ENCODE measurements around the gene RGP1.

RGP1 gene

GRCh38 chr9:35755071-35755470 lies 6.0 kb downstream of the RGP1 start:
- Histone ChIP-seq H3K27me3 (replicated peaks in 2 of 5; ENCODE audit: control insufficient read depth in 4 of 5, insufficient read depth in 5 of 5, low read length in 4 of 5) (no peaks in the 10 kb centered on the region), H3K9me3 (ENCODE audit: control extremely low read depth in 1 of 5, control insufficient read depth in 4 of 5, insufficient read depth in 2 of 5, low read depth in 1 of 5, low read length in 4 of 5) (no peaks in the 10 kb centered on the region), H3K27ac (ENCODE audit: insufficient read depth in 1 of 2, low read depth in 1 of 2, low read length in 2 of 2, poor library complexity in 1 of 2, severe bottlenecking in 2 of 2) (peak overlapping the region in 1 of 2 experiments; percentile 45), H3K4me3 (ENCODE audit: control insufficient read depth in 1 of 7, extremely low read depth in 1 of 7, insufficient read depth in 4 of 7, low read depth in 2 of 7, low read length in 6 of 7) (no peak overlapping the region), H3K36me3 (ENCODE audit: control insufficient read depth in 4 of 4, insufficient read depth in 4 of 4, low read length in 3 of 4) (peaks cover 2 to 43% (median 27%) of the 10 kb centered on the region in 4 experiments), H3K4me1 (ENCODE audit: control extremely low read depth in 1 of 4, control insufficient read depth in 4 of 4, insufficient read depth in 4 of 4, low read length in 3 of 4) (peaks cover 19 to 54% (median 38%) of the 10 kb centered on the region in 4 experiments)
- ChIA-PET POLR2A (interaction anchor here (0.8 kb wide), 1 partner anchor 135 kb away, joined by 3 read pairs; no protein-coding TSS in a partner anchor), CTCF (interaction anchor here (0.8 to 6.4 kb wide), 16 partner anchors 10 to 124 kb away, joined by 3 to 41 read pairs (median 6); no protein-coding TSS in a partner anchor)
- 88% methylated on average over 4 of the region's 4 CpGs for WGBS (ENCODE audit: insufficient coverage)
- DNase-seq: no peak

GRCh38 chr9:35756275-35757225 lies 7.5 kb downstream of the RGP1 start:
- peak overlapping the region; percentile 92 to 97 for H3K27ac ChIP-seq (ENCODE audit: insufficient read depth in 1 of 2, low read depth in 1 of 2, low read length in 2 of 2, poor library complexity in 1 of 2, severe bottlenecking in 2 of 2)
- H3K36me3 ChIP-seq (ENCODE audit: control insufficient read depth in 4 of 4, insufficient read depth in 4 of 4, low read length in 3 of 4): peaks cover 2 to 37% (median 20%) of the 10 kb centered on the region in 4 experiments
- H3K27me3 ChIP-seq (replicated peaks in 2 of 5; ENCODE audit: control insufficient read depth in 4 of 5, insufficient read depth in 5 of 5, low read length in 4 of 5): no peaks in the 10 kb centered on the region
- ChIA-PET POLR2A (interaction anchor here (0.8 to 1.5 kb wide), 2 partner anchors 25 to 88 kb away, joined by 3 to 5 read pairs; partner anchors contain the start of genes CREB3 and TLN1), CTCF (interaction anchor here (0.7 to 6.4 kb wide), 20 partner anchors 9 to 70 kb away, joined by 3 to 41 read pairs (median 5); partner anchors contain the start of genes CREB3 and TLN1)
- no peaks in the 10 kb centered on the region for H3K9me3 ChIP-seq (ENCODE audit: control extremely low read depth in 1 of 5, control insufficient read depth in 4 of 5, insufficient read depth in 2 of 5, low read depth in 1 of 5, low read length in 4 of 5)
- H3K4me3 ChIP-seq (ENCODE audit: control insufficient read depth in 1 of 7, extremely low read depth in 1 of 7, insufficient read depth in 4 of 7, low read depth in 2 of 7, low read length in 6 of 7): peak overlapping the region; percentile 71 to 93 (median 79)
- peak; percentile 81 to 88 (median 86) for DNase-seq
- WGBS (ENCODE audit: insufficient coverage): 5% methylated on average over 40 of the region's 48 CpGs
- peaks cover 29 to 65% (median 47%) of the 10 kb centered on the region in 4 experiments for H3K4me1 ChIP-seq (ENCODE audit: control extremely low read depth in 1 of 4, control insufficient read depth in 4 of 4, insufficient read depth in 4 of 4, low read length in 3 of 4)

DNA sequence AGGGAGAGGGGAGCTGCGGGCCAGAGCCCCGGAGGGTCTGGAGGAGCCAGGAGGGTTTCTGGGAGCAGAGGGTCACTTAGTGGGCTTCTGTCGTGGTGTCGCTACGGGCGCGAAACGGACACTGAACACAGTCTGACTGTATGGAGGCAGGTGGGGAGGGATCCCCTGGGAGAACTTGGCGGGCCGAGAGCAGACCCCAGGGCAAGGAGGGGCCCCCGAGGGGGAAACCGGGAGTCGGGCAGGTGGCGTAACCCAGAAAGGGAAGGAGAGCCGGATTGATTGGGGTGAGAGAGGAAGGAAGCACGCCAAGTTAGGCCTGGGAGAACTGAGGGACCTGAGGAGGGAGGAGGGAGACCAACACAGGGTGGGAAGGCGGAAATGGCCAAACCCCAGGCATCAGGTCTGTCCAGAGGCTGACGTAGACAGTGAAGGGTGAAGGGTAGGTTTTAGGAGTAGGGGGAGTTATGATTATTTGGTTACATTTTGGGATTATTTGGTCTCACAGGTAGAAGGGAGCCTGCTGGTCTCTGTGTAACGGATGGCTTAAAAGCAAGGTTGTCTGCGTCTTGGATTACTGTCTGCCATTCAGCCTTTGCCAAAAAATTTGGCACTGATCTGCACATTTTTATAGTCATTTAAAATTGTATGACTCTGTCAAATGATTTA lies 8.3 kb downstream of the RGP1 start:
- Histone ChIP-seq H3K9me3 (ENCODE audit: control extremely low read depth in 1 of 5, control insufficient read depth in 4 of 5, insufficient read depth in 2 of 5, low read depth in 1 of 5, low read length in 4 of 5) (no peaks in the 10 kb centered on the region), H3K4me1 (ENCODE audit: control extremely low read depth in 1 of 4, control insufficient read depth in 4 of 4, insufficient read depth in 4 of 4, low read length in 3 of 4) (peaks cover 29 to 72% (median 47%) of the 10 kb centered on the region in 4 experiments)
- WGBS (ENCODE audit: insufficient coverage): 1% methylated on average over 18 of the region's 20 CpGs

DNA sequence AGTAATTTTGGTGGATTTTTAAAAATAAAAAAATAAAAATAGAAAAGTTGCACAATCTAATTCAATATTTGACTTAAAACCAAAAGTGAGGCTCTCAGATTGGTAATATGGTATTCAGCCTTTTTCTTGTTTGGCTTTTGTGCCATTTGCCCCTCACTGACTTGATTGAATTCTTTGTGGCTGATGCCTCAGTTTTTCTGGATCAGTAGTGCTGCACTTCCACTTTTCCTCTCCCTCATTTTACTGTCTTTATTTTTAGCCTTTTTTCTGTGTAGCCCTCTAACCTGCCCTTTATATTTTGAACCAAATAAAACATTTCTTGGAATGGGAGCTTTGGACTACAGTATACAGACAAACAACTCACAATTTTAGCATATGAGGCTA lies 8.8 kb downstream of the RGP1 start:
- peaks cover 29 to 77% (median 47%) of the 10 kb centered on the region in 4 experiments for H3K4me1 ChIP-seq (ENCODE audit: control extremely low read depth in 1 of 4, control insufficient read depth in 4 of 4, insufficient read depth in 4 of 4, low read length in 3 of 4)
- H3K27ac ChIP-seq (ENCODE audit: insufficient read depth in 1 of 2, low read depth in 1 of 2, low read length in 2 of 2, poor library complexity in 1 of 2, severe bottlenecking in 2 of 2): peak overlapping the region; percentile 92 to 97
- CTCF ChIA-PET: interaction anchor here (0.9 to 3.6 kb wide), 7 partner anchors 9 to 148 kb away, joined by 3 to 12 read pairs (median 4); partner anchors contain the start of genes GBA2, HRCT1 and RGP1
- POLR2A ChIA-PET: interaction anchor here (0.6 to 1.0 kb wide), 2 partner anchors 9 to 13 kb away, joined by 3 to 4 read pairs; no protein-coding TSS in a partner anchor
- DNase-seq: peak in 1 of 3 donors; percentile 36
- no peaks in the 10 kb centered on the region for H3K9me3 ChIP-seq (ENCODE audit: control extremely low read depth in 1 of 5, control insufficient read depth in 4 of 5, insufficient read depth in 2 of 5, low read depth in 1 of 5, low read length in 4 of 5)
- H3K4me3 ChIP-seq (ENCODE audit: control insufficient read depth in 1 of 7, extremely low read depth in 1 of 7, insufficient read depth in 4 of 7, low read depth in 2 of 7, low read length in 6 of 7): peak overlapping the region in 5 of 7 experiments; percentile 75 to 93 (median 83)
- peaks cover 2 to 23% (median 11%) of the 10 kb centered on the region in 4 experiments for H3K36me3 ChIP-seq (ENCODE audit: control insufficient read depth in 4 of 4, insufficient read depth in 4 of 4, low read length in 3 of 4)
- no peaks in the 10 kb centered on the region for H3K27me3 ChIP-seq (replicated peaks in 2 of 5; ENCODE audit: control insufficient read depth in 4 of 5, insufficient read depth in 5 of 5, low read length in 4 of 5)

More for the DNA sequence above, 8.3 kb downstream of the RGP1 start:
- peaks cover 2 to 28% (median 15%) of the 10 kb centered on the region in 4 experiments for H3K36me3 ChIP-seq (ENCODE audit: control insufficient read depth in 4 of 4, insufficient read depth in 4 of 4, low read length in 3 of 4)
- H3K27me3 ChIP-seq (replicated peaks in 2 of 5; ENCODE audit: control insufficient read depth in 4 of 5, insufficient read depth in 5 of 5, low read length in 4 of 5): no peaks in the 10 kb centered on the region
- ChIA-PET POLR2A (interaction anchor here (0.6 to 1.5 kb wide), 3 partner anchors 13 to 88 kb away, joined by 3 to 5 read pairs (median 4); partner anchors contain the start of genes CREB3 and TLN1), CTCF (interaction anchor here (0.7 to 6.4 kb wide), 18 partner anchors 9 to 148 kb away, joined by 3 to 41 read pairs (median 5); partner anchors contain the start of genes GBA2, HRCT1 and RGP1)
- DNase-seq: peak in 2 of 3 donors; percentile 29 to 43
- H3K4me3 ChIP-seq (ENCODE audit: control insufficient read depth in 1 of 7, extremely low read depth in 1 of 7, insufficient read depth in 4 of 7, low read depth in 2 of 7, low read length in 6 of 7): peak overlapping the region; percentile 71 to 93 (median 79)
- peak overlapping the region; percentile 92 to 97 for H3K27ac ChIP-seq (ENCODE audit: insufficient read depth in 1 of 2, low read depth in 1 of 2, low read length in 2 of 2, poor library complexity in 1 of 2, severe bottlenecking in 2 of 2)

DNA sequence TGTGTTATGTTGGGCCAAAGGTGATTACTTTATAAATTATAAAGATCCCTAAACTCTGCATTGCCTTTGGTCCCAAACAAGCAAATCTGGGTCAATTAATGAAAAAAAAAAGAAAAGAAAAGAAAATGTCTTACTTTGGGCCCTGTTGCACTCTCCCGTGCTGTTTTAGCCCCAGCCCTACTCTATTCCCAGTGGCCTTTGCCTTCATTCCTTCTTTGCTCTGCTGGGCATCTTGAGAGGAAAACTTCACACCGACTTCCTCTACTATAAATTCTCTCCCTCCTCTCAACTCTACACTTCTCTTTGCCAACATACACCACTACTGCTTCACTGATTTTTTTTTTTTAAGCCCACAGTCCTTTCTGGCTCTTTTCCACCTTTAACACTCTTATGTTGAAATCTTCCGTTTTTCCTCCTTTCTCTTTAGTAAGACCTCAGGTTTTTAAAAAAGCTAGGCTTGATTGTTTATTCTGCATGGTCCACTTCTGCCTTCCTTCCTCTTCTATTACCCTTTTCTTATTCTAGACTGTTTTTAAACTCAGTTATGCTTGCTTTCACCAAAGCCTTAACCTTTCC lies 9.5 kb downstream of the RGP1 start:
- Histone ChIP-seq H3K9me3 (ENCODE audit: control extremely low read depth in 1 of 5, control insufficient read depth in 4 of 5, insufficient read depth in 2 of 5, low read depth in 1 of 5, low read length in 4 of 5) (no peaks in the 10 kb centered on the region), H3K27ac (ENCODE audit: insufficient read depth in 1 of 2, low read depth in 1 of 2, low read length in 2 of 2, poor library complexity in 1 of 2, severe bottlenecking in 2 of 2) (peak overlapping the region; percentile 92 to 97), H3K36me3 (ENCODE audit: control insufficient read depth in 4 of 4, insufficient read depth in 4 of 4, low read length in 3 of 4) (peaks cover under 1 to 16% (median 7%) of the 10 kb centered on the region in 4 experiments), H3K27me3 (replicated peaks in 2 of 5; ENCODE audit: control insufficient read depth in 4 of 5, insufficient read depth in 5 of 5, low read length in 4 of 5) (no peaks in the 10 kb centered on the region), H3K4me1 (ENCODE audit: control extremely low read depth in 1 of 4, control insufficient read depth in 4 of 4, insufficient read depth in 4 of 4, low read length in 3 of 4) (peaks cover 29 to 80% (median 47%) of the 10 kb centered on the region in 4 experiments), H3K4me3 (ENCODE audit: control insufficient read depth in 1 of 7, extremely low read depth in 1 of 7, insufficient read depth in 4 of 7, low read depth in 2 of 7, low read length in 6 of 7) (peak overlapping the region in 5 of 7 experiments; percentile 23 to 93 (median 29))
- CTCF ChIA-PET: interaction anchor here (0.7 to 3.6 kb wide), 12 partner anchors 10 to 147 kb away, joined by 3 to 12 read pairs (median 4); partner anchors contain the start of genes GBA2, HRCT1 and RGP1
- DNase-seq: peak in 2 of 3 donors; percentile 35 to 44
- 0% methylated on average over 3 of the region's 3 CpGs for WGBS (ENCODE audit: insufficient coverage)
- POLR2A ChIA-PET: interaction anchor here (1.0 kb wide), 1 partner anchor 10 kb away, joined by 3 read pairs; no protein-coding TSS in a partner anchor

GRCh38 chr9:35759795-35760194 lies 10.7 kb downstream of the RGP1 start:
- Histone ChIP-seq H3K27me3 (replicated peaks in 2 of 5; ENCODE audit: control insufficient read depth in 4 of 5, insufficient read depth in 5 of 5, low read length in 4 of 5) (no peaks in the 10 kb centered on the region), H3K27ac (ENCODE audit: insufficient read depth in 1 of 2, low read depth in 1 of 2, low read length in 2 of 2, poor library complexity in 1 of 2, severe bottlenecking in 2 of 2) (no peak overlapping the region), H3K36me3 (ENCODE audit: control insufficient read depth in 4 of 4, insufficient read depth in 4 of 4, low read length in 3 of 4) (peaks cover 0 to 4% (median under 1%) of the 10 kb centered on the region in 4 experiments), H3K4me1 (ENCODE audit: control extremely low read depth in 1 of 4, control insufficient read depth in 4 of 4, insufficient read depth in 4 of 4, low read length in 3 of 4) (peaks cover 29 to 79% (median 47%) of the 10 kb centered on the region in 4 experiments), H3K4me3 (ENCODE audit: control insufficient read depth in 1 of 7, extremely low read depth in 1 of 7, insufficient read depth in 4 of 7, low read depth in 2 of 7, low read length in 6 of 7) (no peak overlapping the region), H3K9me3 (ENCODE audit: control extremely low read depth in 1 of 5, control insufficient read depth in 4 of 5, insufficient read depth in 2 of 5, low read depth in 1 of 5, low read length in 4 of 5) (no peaks in the 10 kb centered on the region)
- CTCF ChIA-PET: interaction anchor here (0.8 to 3.6 kb wide), 13 partner anchors 10 to 67 kb away, joined by 3 to 12 read pairs (median 5); partner anchors contain the start of genes CREB3 and TLN1
- DNase-seq: no peak
- 100% methylated on average over 4 of the region's 4 CpGs for WGBS (ENCODE audit: insufficient coverage)
- POLR2A ChIA-PET: no interaction called here

Measured in common myeloid progenitor, CD34-positive (primary cell).